ENCODE data around the gene KCNMA1.
A peak's percentile ranks its signal among the peaks of the same experiment; 100 is the strongest.

KCNMA1 gene

DNA sequence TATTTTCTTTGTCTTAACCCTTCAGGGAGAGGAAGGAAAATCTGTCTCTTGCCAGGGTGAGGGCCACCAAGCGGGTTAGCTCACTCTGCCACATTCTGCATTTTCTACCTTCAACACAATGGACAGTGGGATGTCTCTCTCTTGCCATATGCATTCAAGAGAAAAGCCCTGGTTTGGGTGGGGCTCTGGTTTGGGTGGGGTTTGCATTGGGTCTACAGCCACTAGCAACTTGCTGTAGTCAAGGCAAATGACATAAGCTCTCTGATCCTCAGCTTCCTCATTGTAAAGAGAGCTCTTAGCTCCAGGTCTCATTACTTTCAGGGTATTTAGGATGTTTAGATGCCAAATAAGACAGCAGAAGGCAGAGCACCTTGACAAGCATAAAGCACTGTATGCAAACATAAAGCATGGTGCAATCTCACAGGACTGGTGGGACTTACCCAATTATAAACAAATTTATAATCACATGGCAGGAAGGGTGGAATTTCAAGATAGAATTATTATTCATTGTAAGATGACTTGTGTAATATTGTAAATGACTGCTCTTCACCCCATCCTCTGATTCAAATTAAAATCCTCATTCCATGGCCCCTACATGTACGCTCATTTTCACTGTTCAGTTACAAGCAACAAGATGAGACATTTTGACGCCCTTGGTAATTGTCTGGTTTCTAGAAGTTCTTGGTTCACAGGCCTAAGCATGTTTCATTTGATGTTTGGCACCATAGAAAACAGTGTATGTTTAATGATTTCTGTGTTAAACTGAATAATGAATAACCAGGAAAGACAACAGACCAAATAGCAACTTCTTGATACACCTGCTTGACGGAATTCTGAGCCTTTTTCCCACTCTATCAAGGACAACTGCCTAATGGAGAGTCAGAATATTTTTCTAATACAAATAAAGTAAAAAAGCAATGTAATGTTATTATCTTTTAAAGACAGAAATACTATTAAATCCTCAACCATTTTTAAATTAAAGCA is 258.9 kb downstream of the KCNMA1 start:
- H3K27ac ChIP-seq, result no peak overlapping the region
- no peak for TF ChIP-seq ZFX (IDR thresholded peaks at IDR 0.05; ENCODE audit: borderline replicate concordance)
- TF ChIP-seq, protein P1, sequence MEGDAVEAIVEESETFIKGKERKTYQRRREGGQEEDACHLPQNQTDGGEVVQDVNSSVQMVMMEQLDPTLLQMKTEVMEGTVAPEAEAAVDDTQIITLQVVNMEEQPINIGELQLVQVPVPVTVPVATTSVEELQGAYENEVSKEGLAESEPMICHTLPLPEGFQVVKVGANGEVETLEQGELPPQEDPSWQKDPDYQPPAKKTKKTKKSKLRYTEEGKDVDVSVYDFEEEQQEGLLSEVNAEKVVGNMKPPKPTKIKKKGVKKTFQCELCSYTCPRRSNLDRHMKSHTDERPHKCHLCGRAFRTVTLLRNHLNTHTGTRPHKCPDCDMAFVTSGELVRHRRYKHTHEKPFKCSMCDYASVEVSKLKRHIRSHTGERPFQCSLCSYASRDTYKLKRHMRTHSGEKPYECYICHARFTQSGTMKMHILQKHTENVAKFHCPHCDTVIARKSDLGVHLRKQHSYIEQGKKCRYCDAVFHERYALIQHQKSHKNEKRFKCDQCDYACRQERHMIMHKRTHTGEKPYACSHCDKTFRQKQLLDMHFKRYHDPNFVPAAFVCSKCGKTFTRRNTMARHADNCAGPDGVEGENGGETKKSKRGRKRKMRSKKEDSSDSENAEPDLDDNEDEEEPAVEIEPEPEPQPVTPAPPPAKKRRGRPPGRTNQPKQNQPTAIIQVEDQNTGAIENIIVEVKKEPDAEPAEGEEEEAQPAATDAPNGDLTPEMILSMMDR (IDR thresholded peaks at IDR 0.05), result no peak

DNA sequence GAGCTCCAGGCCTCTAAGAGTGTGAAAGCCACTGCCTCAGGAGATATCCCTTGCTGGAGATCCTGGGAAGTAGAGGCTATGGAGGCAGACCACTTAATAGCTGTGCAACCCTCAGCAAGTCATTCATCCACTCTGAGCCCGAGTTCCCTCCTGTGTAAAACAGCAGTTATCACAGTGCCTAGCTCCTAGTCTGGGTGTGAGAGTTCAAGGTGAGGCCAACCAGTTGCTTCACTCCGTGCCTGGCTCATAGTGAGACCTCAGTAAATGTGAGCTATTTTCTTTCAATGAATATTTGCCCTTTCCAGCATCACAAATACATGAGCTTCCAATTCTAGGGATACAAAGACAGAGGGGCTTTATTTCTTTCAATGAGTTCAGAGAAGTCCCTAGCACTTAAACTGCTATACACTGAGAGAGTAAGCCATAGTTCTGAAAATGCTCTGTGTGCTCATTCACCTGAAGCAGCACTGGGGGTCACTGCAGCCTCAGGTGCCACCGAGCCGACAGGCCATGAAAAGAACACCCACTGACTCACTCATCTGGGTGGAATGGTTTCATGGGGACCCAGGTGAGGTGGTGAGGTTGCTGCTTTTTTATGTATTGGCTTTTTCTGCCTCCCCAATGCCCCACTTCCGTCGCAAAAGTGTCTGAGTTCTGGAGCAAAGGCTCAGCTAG is 259.8 kb downstream of the KCNMA1 start:
- no peak overlapping the region for H3K27ac ChIP-seq
- TF ChIP-seq, protein P1 (IDR thresholded peaks at IDR 0.05), result no peak
- no peak for TF ChIP-seq ZFX (IDR thresholded peaks at IDR 0.05; ENCODE audit: borderline replicate concordance)

DNA sequence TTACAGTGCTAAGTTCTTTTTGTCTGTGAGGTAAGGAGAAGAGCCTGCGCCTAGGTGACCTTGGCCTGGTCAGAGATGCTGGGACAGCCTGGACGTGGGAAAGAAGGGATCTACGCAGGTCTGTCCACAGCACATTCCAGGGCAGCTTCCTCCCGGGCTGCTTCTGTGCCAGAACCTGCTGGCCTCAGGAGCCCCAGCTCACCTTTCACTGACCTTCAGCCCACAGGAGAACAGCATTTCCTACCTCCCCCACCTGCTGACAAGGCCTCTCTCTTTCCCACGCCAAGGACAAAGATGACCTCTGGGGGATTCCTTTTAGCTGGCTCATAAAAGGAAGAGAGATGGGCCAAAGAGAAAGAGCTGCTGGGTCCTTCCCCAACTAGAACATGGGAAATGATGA is 260.6 kb downstream of the KCNMA1 start:
- H3K27ac ChIP-seq, result no peak overlapping the region
- TF ChIP-seq, protein P1 (IDR thresholded peaks at IDR 0.05), result no peak
- no peak for TF ChIP-seq ZFX (IDR thresholded peaks at IDR 0.05; ENCODE audit: borderline replicate concordance)

DNA sequence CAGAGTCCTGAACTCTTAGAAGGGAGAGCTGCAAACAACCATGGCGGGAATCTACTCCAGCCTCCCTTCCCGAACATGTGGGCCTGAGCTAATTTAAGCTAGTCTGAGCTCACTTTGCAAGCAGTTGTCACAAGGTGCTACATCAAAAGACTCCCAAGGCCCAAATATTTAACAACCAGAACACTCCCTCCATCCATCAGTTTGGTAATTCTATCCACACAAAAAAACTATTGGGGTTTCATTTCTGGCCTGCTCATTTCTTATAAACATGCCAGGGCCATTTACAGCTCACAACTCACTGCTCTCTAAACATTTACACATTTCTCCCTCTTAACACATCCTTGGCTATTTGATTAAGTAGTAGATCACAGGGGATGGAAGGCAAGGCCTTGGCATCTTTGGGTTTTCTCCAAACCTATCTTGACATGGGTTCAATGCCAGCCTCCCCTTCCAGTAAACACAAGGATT is 263.4 kb downstream of the KCNMA1 start:
- TF ChIP-seq, protein P1 (IDR thresholded peaks at IDR 0.05), result no peak
- TF ChIP-seq ZFX (IDR thresholded peaks at IDR 0.05; ENCODE audit: borderline replicate concordance), result no peak
- peak overlapping the region; percentile 99 for H3K27ac ChIP-seq

DNA sequence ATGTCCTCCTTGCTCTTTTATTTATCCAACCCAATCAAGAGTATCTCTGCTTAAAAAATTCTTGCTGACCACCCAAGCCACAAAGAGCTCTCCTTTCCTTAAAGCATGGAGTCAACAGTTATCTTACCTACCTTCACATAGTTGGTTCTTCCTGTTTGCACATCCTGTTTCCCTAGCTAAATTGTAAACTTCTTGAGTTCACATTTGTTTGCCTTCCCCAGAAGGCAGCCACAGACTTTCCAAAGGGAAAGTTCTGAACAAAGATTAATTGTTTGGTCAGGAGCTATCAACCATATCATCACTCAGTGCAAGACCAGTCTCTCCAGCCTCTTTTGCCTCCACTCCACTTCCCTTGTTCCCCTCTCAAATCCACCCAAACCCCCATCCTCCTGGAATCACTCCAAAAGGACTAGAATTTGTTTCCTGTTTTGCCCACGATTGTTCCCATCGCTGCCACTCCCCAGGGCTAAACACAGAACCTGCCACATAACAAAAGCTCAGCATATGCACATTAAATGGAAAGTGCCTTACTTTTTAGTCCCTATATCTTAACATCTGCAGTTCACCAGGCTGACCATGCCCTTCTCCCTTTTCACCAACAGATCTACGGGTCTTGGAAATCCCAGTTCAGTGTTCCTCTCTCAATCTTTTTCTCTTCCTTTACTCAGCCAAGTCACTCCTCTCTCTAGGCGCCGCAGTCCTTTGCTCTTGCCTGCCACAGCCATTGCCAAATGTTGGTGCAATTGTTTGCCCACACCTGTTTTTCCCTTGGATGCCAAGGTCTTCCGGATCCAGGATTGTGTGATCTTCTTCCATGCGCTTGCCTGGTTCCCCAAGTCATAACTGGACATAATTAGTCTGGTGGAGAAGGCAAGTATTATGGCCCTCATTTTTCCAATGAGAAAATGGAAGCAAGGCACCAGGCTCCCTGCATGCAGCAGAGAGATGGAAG is 265.5 kb downstream of the KCNMA1 start:
- H3K27ac ChIP-seq, result peak overlapping the region; percentile 99
- TF ChIP-seq, protein P1 (IDR thresholded peaks at IDR 0.05), result no peak
- no peak for TF ChIP-seq ZFX (IDR thresholded peaks at IDR 0.05; ENCODE audit: borderline replicate concordance)

DNA sequence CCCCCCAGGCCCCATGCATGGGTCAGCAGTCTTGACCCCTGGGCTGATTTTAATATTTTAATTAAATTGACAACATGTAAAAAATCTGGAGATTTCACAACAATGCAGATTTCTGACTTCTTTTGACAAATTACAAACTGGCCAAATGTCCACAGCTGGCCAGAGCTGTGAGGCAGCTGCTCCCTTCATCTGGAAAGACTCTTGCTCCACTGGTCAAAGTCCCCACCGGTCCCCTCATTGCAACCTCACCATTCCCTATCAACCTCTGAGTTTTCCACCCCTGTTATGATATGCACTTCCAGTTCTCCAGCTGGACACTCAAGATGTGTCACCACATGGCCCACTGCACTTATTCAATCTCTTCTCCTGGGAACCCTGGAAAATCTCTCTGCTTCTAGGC is 266.2 kb downstream of the KCNMA1 start:
- peak overlapping the region; percentile 99 for H3K27ac ChIP-seq
- TF ChIP-seq, protein P1 (IDR thresholded peaks at IDR 0.05), result no peak
- TF ChIP-seq ZFX (IDR thresholded peaks at IDR 0.05; ENCODE audit: borderline replicate concordance), result no peak

Measured in 22Rv1 (cell line).